Endothelial cell of umbilical vein (primary cell): ENCODE measurements around the gene FAM193B. TPM values are rescaled to one million over a fixed set of nuclear protein-coding genes. Genes with fewer than 3 reads are reported as not detected.

ENCODE experiments used
- BruUV-seq: library from RNA; stranded (reverse); fragments of 400-500 nt; replicated peaks from 2 replicates; lab custom pipeline; 2021; lab: Mats Ljungman, UMichigan
- CTCF ChIA-PET: fragments of 300-600, 350-600 bp; sonication (Branson Sonifier 250); formaldehyde crosslinking; loops from one replicate; lab custom pipeline; 2021; ENCODE audit warnings: antibody characterized with exemption, inconsistent platforms; lab: Charles Lee
- POLR2A ChIA-PET: fragments of 300-600, 350-600 bp; sonication (Branson Sonifier 250); formaldehyde crosslinking; loops from one replicate; lab custom pipeline; 2021; ENCODE audit warnings: antibody characterized with exemption, inconsistent platforms; lab: Charles Lee
- DNase-seq: peaks from one replicate; pipeline ENCODE4 v3.0.0-alpha.2; 2011; ENCODE audit warnings: low read depth, low spot score
- FAIRE-seq: peaks from 2 replicates; lab custom pipeline; 2011; peaks lifted over from hg19 to GRCh38; lab: Jason Lieb, UNC
- H2AFZ ChIP-seq: 2 replicates; pipeline ENCODE4 v1.6.0; 2012; ENCODE audit warnings: low read depth, low read length, control low read depth, inconsistent platforms
- H3K27ac ChIP-seq: 2 replicates; pipeline ENCODE4 v1.5.1; 2011; ENCODE audit warnings: low read depth, mild to moderate bottlenecking, control low read depth, low read length, moderate library complexity; ENCODE audit not compliant: insufficient read depth
- H3K27me3 ChIP-seq, 2 experiments: 2 replicates each; pipeline versions ENCODE4 v1.6.0 to v1.6.1; 2011; ENCODE audit warnings: low read length in 2 of 2, mixed read lengths in 1 of 2; ENCODE audit not compliant: control insufficient read depth in 2 of 2, insufficient read depth in 2 of 2
- H3K36me3 ChIP-seq, 2 experiments: 2 replicates in 1 of 2; 3 replicates in 1 of 2; pipeline ENCODE4 v1.5.1; 2011; ENCODE audit warnings: low read length in 2 of 2, mild to moderate bottlenecking in 1 of 2, moderate library complexity in 1 of 2; ENCODE audit not compliant: control insufficient read depth in 2 of 2, insufficient read depth in 2 of 2; ENCODE audit errors: extremely low read depth in 1 of 2
- H3K4me1 ChIP-seq: 3 replicates; pipeline ENCODE4 v1.5.1; 2011; ENCODE audit warnings: mild to moderate bottlenecking, low read length; ENCODE audit not compliant: control insufficient read depth, insufficient read depth; ENCODE audit errors: extremely low read depth
- H3K4me2 ChIP-seq: 2 replicates; pipeline ENCODE4 v1.6.1; 2011; ENCODE audit warnings: low read length, control low read depth, mixed read lengths; ENCODE audit not compliant: insufficient read depth
- H3K4me3 ChIP-seq, 3 experiments: fragments of 200-600 bp in 1 of 3; sonication (generic), shearing (Covaris generic) in 1 of 3; replicated peaks in 1 of 3; 2 replicates each; pipeline ENCODE4 v1.5.1; 2011 to 2016; ENCODE audit warnings: control low read depth in 3 of 3, low read length in 3 of 3, mild to moderate bottlenecking in 2 of 3, inconsistent platforms in 1 of 3, low read depth in 1 of 3, moderate library complexity in 1 of 3; ENCODE audit not compliant: insufficient read depth in 1 of 3
- H3K79me2 ChIP-seq: 2 replicates; pipeline ENCODE4 v1.6.0; 2012; ENCODE audit warnings: low read length, inconsistent platforms; ENCODE audit not compliant: control insufficient read depth, insufficient read depth
- H3K9ac ChIP-seq: replicated peaks from 2 replicates; pipeline ENCODE3; 2011; ENCODE audit warnings: low read length, control low read depth; ENCODE audit not compliant: insufficient read depth; ENCODE audit errors: extremely low read depth
- H3K9me1 ChIP-seq: replicated peaks from 3 replicates; pipeline ENCODE4 v1.6.0; 2011; ENCODE audit warnings: mild to moderate bottlenecking, low read length; ENCODE audit not compliant: control insufficient read depth, insufficient read depth; ENCODE audit errors: extremely low read depth
- H3K9me3 ChIP-seq: replicated peaks from 2 replicates; pipeline ENCODE4 v1.5.1; 2012; ENCODE audit warnings: low read length, inconsistent platforms; ENCODE audit not compliant: control insufficient read depth, insufficient read depth
- H4K20me1 ChIP-seq: replicated peaks from 2 replicates; pipeline ENCODE3; 2011; ENCODE audit warnings: mild to moderate bottlenecking, low read length; ENCODE audit not compliant: control insufficient read depth, insufficient read depth; ENCODE audit errors: extremely low read depth
- CTCF ChIP-seq, 2 donors: IDR thresholded peaks; 1 replicate in 1 of 2; 2 replicates in 1 of 2; pipeline ENCODE4 v1.5.1; 2011; ENCODE audit warnings: low read length in 2 of 2, mild to moderate bottlenecking in 2 of 2, moderate library complexity in 2 of 2, control low read depth in 1 of 2, inconsistent platforms in 1 of 2, low read depth in 1 of 2; ENCODE audit not compliant: insufficient read depth in 1 of 2; ENCODE audit errors: extremely low read depth in 1 of 2
- EZH2 ChIP-seq: IDR thresholded peaks from 2 replicates; pipeline ENCODE4 v1.6.1; 2012; ENCODE audit warnings: borderline replicate concordance, low read depth, mild to moderate bottlenecking, moderate library complexity, low read length, inconsistent platforms; ENCODE audit not compliant: severe bottlenecking
- FOS ChIP-seq: IDR thresholded peaks from 2 replicates; pipeline ENCODE4 v1.6.1; 2011; ENCODE audit warnings: mild to moderate bottlenecking, low read length, moderate library complexity, borderline replicate concordance; ENCODE audit not compliant: insufficient read depth
- GATA2 ChIP-seq: IDR thresholded peaks from 2 replicates; pipeline ENCODE4 v1.7.0; 2011; ENCODE audit warnings: low read depth, mild to moderate bottlenecking, moderate library complexity, mixed read lengths, low read length; ENCODE audit not compliant: insufficient read length, insufficient read depth
- JUN ChIP-seq: IDR thresholded peaks from 2 replicates; pipeline ENCODE4 v1.6.1; 2011; ENCODE audit warnings: borderline replicate concordance, low read depth; ENCODE audit not compliant: insufficient read length, insufficient read depth
- MAX ChIP-seq: IDR thresholded peaks from 2 replicates; pipeline ENCODE4 v1.6.1; 2011; ENCODE audit not compliant: insufficient read depth, insufficient read length
- MYC ChIP-seq: IDR thresholded peaks from one replicate; pipeline ENCODE4 v1.6.1; 2011; ENCODE audit warnings: mild to moderate bottlenecking, low read depth, low read length
- POLR2A ChIP-seq: IDR thresholded peaks from 2 replicates; pipeline ENCODE4 v1.6.1; 2012; ENCODE audit warnings: low read depth, mild to moderate bottlenecking, control low read depth, low read length
- POLR2AphosphoS5 ChIP-seq: IDR thresholded peaks from 2 replicates; pipeline ENCODE4 v1.6.1; 2012; ENCODE audit warnings: low read depth, mild to moderate bottlenecking, control low read depth, low read length, moderate library complexity; ENCODE audit not compliant: insufficient read depth
- dilution Hi-C: fragments of 300-500 bp; cut with MboI; formaldehyde crosslinking; loops from one replicate; pipeline ENCODE4 v1.15.0; 2019; ENCODE audit warnings: low sequenced_read_pairs; ENCODE audit not compliant: extremely low pct_ligation_motif_present
- intact Hi-C: fragments of 100-400 bp; cut with micrococcal nuclease; formaldehyde crosslinking; loops from one replicate; pipeline ENCODE4 v1.10.0; 2022
- polyA plus RNA-seq, 4 experiments: library from polyadenylated mRNA; depleted of rRNA in 3 of 4; stranded (reverse) in 3 of 4; unstranded in 1 of 4; fragments of >200 nt; gene quantifications; 2 replicates each; pipeline versions ENCODE4 v1.2.1 to v1.2.3, GENCODE V29; 2011 to 2012; ENCODE audit warnings: missing spikeins in 1 of 4
- total RNA-seq: library from RNA; stranded (reverse); gene quantifications from 2 replicates; pipeline ENCODE4 v1.2.3, GENCODE V29; 2021

Gene FAM193B
- total and polyA plus RNA-seq, 2 donors (not counting 3 experiments of a cell fraction or from before 2014, with no cell fraction given): 57.9 to 75.7 TPM

GRCh38 chr5:177524941-177525655 is 29.3 kb downstream of the FAM193B start:
- H3K9me1 ChIP-seq: no peaks in the 10 kb centered on the region
- intact Hi-C loops (no loop called here), dilution Hi-C loops (no loop called here)
- peaks cover 6 to 63% of the 10 kb centered on the region in 2 experiments for H3K36me3 ChIP-seq
- H3K4me3 ChIP-seq: no peak overlapping the region
- no peaks in the 10 kb centered on the region for H4K20me1 ChIP-seq
- no peak overlapping the region for H3K27ac ChIP-seq
- DNase-seq: no peak
- H3K9me3 ChIP-seq: no peaks in the 10 kb centered on the region
- H3K27me3 ChIP-seq: no peaks in the 10 kb centered on the region
- TF ChIP-seq FOS (no peak), MYC (no peak), MAX (no peak), CTCF (IDR thresholded peaks at IDR 0.05; ENCODE audit: extremely low read depth in 1 of 2, insufficient read depth in 1 of 2, low read depth in 1 of 2, low read length in 2 of 2) (no peak), GATA2 (no peak), EZH2 (no peak), JUN (no peak), POLR2AphosphoS5 (no peak), POLR2A (no peak)
- no peak overlapping the region for H3K4me2 ChIP-seq
- H3K9ac ChIP-seq: no peak overlapping the region
- POLR2A ChIA-PET: no interaction called here
- BruUV-seq: no TSS peak
- no peak overlapping the region for H2AFZ ChIP-seq
- FAIRE-seq: no peak
- CTCF ChIA-PET: interaction anchor here (0.5 to 1.2 kb wide), 3 partner anchors 24 to 134 kb away, joined by 3 to 5 read pairs (median 3); no protein-coding TSS in a partner anchor
- H3K79me2 ChIP-seq: no peaks in the 10 kb centered on the region
- no peaks in the 10 kb centered on the region for H3K4me1 ChIP-seq
